ENCODE results near the gene PRXL2B.
A peak's percentile ranks its signal among the peaks of the same experiment; 100 is the strongest.

PRXL2B gene

DNA sequence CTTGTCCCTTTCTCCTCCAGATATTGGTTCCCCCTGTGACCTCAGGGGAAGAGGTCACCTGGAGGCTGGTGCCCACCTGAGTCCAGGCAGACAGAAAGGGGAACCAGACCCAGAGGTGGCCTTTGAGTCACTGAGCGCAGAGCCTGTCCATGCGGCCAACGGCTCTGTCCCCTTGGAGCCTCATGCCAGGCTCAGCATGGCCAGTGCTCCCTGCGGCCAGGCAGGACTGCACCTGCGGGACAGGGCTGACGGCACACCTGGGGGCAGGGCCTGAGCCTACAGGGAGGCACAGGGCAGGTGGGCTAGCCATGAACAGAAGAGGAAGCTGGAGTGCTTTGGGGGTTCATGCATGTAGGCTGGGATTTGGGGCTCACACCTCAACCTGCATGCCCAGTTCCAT is 27.7 kb upstream of the PRXL2B start:
- TF ChIP-seq, protein P1, sequence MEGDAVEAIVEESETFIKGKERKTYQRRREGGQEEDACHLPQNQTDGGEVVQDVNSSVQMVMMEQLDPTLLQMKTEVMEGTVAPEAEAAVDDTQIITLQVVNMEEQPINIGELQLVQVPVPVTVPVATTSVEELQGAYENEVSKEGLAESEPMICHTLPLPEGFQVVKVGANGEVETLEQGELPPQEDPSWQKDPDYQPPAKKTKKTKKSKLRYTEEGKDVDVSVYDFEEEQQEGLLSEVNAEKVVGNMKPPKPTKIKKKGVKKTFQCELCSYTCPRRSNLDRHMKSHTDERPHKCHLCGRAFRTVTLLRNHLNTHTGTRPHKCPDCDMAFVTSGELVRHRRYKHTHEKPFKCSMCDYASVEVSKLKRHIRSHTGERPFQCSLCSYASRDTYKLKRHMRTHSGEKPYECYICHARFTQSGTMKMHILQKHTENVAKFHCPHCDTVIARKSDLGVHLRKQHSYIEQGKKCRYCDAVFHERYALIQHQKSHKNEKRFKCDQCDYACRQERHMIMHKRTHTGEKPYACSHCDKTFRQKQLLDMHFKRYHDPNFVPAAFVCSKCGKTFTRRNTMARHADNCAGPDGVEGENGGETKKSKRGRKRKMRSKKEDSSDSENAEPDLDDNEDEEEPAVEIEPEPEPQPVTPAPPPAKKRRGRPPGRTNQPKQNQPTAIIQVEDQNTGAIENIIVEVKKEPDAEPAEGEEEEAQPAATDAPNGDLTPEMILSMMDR (IDR thresholded peaks at IDR 0.05; ENCODE audit: extremely low read depth, missing control alignments) = no peak
- DNase-seq (ENCODE audit: low spot score) = no peak

DNA sequence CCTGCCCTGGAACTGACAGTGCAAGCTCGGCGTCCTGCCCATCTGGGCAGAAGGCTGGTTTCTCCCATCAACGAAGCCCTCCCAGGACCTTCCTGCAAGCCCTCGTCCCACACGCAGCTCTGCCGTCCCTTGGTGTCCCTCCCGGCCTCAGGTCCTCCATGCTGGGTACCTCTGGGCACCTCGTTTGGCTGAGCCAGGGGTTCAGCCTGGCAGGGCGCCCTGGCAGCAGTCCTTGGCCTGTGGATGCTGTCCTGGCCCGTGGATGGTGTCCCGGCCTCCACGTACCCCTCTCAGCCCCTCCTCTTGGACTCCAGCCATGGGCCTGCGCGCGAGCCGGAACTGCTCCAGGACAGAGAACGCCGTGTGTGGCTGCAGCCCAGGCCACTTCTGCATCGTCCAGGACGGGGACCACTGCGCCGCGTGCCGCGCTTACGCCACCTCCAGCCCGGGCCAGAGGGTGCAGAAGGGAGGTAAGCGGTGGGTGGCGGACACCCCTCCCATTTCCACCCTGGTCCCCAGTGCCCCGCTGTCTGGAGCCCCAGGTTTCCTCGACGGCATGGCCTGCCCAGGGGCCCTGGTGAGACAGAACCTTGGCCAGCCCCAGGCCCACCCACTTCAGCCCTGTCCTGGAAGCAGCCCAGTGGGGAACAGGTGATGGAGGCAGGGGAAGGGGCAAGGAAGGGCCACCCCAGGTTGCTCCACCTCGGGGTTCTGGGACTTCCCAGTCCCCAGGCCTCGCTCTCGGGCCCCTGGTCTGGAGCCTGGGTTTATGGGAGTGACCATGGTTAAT is 26.9 kb upstream of the PRXL2B start:
- TF ChIP-seq, protein P1 (IDR thresholded peaks at IDR 0.05; ENCODE audit: extremely low read depth, missing control alignments) = no peak
- DNase-seq (ENCODE audit: low spot score) = no peak

DNA sequence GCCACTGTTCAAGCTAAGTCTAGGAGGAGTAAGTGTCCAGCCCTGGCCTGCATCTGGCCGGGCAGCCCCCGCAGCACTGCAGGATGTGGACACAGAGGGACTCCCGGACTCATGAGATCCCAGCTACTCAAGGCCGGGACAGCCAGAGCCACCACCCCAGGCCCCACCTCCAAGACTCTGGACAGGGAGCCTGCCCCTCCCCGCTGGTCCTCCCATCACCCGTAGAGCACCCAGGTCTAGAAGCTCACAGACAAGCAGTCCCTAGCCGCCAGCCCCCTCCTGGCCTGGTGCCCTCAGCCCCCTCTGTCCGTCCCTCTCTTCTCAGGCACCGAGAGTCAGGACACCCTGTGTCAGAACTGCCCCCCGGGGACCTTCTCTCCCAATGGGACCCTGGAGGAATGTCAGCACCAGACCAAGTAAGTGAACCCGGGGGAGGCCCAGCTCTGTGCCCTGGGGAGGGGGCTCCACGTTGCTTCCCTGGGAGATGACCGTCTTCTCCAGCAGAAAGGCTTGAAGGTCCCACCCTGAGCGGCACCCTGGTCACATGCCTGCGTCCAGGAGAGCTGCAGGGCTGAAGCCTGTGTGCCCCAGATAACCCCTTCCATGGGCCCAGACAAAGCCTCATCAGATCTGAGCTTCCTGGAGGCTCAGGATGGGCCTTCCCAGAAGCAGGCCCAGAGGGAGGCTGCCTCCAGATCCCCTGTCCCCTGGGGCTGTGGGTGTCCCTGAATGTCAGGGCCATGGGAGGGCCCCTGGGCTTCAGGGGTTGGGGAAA is 26.1 kb upstream of the PRXL2B start:
- no peak for DNase-seq (ENCODE audit: low spot score)
- TF ChIP-seq, protein P1 (IDR thresholded peaks at IDR 0.05; ENCODE audit: extremely low read depth, missing control alignments) = no peak

DNA sequence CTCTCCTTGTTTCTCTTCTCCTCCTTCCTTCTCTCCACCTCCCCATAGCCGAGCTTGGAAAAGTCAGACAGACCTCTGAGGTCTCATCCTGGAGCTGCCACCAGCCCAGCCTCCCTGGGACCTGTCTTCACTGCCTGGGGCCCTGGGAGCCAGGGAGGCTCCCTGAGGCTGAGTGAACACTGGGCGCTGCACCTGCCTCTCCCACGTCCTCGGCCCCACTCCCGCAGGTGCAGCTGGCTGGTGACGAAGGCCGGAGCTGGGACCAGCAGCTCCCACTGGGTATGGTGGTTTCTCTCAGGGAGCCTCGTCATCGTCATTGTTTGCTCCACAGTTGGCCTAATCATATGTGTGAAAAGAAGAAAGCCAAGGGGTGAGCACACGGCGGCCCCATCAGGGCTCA is 25.1 kb upstream of the PRXL2B start:
- no peak for DNase-seq (ENCODE audit: low spot score)

DNA sequence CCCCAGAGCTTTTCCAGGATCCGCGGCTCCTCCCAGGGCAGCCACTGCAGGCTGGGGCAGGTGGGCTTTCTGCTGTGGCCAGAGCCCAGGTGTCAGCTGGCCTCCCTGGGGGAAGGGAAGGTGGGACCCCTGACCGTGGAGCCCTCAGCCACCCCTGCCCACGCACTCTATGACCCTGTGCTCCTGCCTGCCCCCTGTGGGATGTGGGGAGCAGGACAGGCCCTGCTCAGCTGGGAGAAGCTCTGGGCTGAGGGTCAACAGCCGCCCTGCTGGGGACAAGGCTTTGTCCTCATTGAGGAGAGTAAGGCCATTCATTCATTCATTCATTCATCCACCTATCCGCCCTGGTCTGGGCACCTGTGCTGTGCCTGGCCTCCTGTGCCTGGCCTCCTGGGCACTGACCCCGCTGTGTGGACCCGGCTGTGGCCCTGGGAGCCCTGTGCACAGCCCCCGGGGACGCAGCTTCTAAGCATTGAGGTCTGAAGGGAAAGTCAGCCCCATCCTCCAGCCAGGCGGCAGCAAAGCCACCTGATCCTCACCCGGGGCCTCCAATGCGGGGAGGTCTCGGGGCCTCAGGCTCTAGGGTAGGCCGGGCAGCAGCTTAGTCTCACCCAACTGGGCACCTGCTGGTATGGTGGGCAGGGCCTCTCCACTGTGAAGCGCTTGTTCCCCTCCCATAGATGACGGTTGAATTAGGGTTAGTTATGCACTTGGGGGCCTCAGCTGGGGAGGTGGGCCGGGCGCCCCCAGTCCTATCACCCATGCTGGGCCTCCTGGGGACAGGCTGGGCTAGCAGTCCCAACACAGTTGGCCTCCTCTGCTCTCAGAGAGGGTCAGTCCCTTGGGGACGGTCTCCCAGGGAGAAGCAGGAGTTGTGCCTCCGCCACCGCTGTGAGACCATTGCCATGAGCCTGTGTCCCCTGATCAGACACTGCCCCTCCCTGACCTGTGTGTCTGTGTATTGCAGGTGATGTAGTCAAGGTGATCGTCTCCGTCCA is 24.4 kb upstream of the PRXL2B start:
- DNase-seq (ENCODE audit: low spot score) = no peak
- TF ChIP-seq, protein P1 (IDR thresholded peaks at IDR 0.05; ENCODE audit: extremely low read depth, missing control alignments) = peak; percentile 50

More for the DNA sequence above, 25.1 kb upstream of the PRXL2B start:
- TF ChIP-seq, protein P1 (IDR thresholded peaks at IDR 0.05; ENCODE audit: extremely low read depth, missing control alignments) = no peak

DNA sequence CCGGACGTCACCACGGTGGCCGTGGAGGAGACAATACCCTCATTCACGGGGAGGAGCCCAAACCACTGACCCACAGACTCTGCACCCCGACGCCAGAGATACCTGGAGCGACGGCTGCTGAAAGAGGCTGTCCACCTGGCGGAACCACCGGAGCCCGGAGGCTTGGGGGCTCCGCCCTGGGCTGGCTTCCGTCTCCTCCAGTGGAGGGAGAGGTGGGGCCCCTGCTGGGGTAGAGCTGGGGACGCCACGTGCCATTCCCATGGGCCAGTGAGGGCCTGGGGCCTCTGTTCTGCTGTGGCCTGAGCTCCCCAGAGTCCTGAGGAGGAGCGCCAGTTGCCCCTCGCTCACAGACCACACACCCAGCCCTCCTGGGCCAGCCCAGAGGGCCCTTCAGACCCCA is 23.4 kb upstream of the PRXL2B start:
- TF ChIP-seq, protein P1 (IDR thresholded peaks at IDR 0.05; ENCODE audit: extremely low read depth, missing control alignments) = no peak
- DNase-seq (ENCODE audit: low spot score) = no peak
